HUES48 (cell line): ENCODE data around the gene PRKD1.

Experiments used
- H3K27ac ChIP-seq: one replicate; pipeline ENCODE4 v1.7.0; 2013; ENCODE audit warnings: low read depth, low read length, inconsistent platforms
- H3K27me3 ChIP-seq: 2 replicates; pipeline ENCODE4 v1.6.1; 2013; ENCODE audit warnings: mild to moderate bottlenecking, low read length; ENCODE audit not compliant: control insufficient read depth, insufficient read depth
- H3K36me3 ChIP-seq: 2 replicates; pipeline ENCODE4 v1.6.1; 2013; ENCODE audit warnings: low read length; ENCODE audit not compliant: control insufficient read depth, insufficient read depth
- H3K4me1 ChIP-seq: 2 replicates; pipeline ENCODE4 v1.6.1; 2013; ENCODE audit warnings: mild to moderate bottlenecking, low read length; ENCODE audit not compliant: control insufficient read depth, insufficient read depth
- H3K4me3 ChIP-seq: 2 replicates; pipeline ENCODE4 v1.5.1; 2013; ENCODE audit warnings: mild to moderate bottlenecking, low read depth, low read length
- H3K9ac ChIP-seq: 2 replicates; pipeline ENCODE4 v1.6.1; 2013; ENCODE audit warnings: mild to moderate bottlenecking, low read depth, low read length, moderate library complexity
- H3K9me3 ChIP-seq: 2 replicates; pipeline ENCODE4 v1.6.1; 2013; ENCODE audit warnings: low read length; ENCODE audit not compliant: control insufficient read depth, insufficient read depth

The PRKD1 gene

GRCh38 chr14:29681316-29681715 is 246.3 kb downstream of the PRKD1 start:
- Histone ChIP-seq H3K4me3 (no peak overlapping the region), H3K36me3 (no peaks in the 10 kb centered on the region), H3K4me1 (no peaks in the 10 kb centered on the region), H3K27ac (no peak overlapping the region), H3K27me3 (no peaks in the 10 kb centered on the region), H3K9ac (no peak overlapping the region), H3K9me3 (no peaks in the 10 kb centered on the region)

DNA sequence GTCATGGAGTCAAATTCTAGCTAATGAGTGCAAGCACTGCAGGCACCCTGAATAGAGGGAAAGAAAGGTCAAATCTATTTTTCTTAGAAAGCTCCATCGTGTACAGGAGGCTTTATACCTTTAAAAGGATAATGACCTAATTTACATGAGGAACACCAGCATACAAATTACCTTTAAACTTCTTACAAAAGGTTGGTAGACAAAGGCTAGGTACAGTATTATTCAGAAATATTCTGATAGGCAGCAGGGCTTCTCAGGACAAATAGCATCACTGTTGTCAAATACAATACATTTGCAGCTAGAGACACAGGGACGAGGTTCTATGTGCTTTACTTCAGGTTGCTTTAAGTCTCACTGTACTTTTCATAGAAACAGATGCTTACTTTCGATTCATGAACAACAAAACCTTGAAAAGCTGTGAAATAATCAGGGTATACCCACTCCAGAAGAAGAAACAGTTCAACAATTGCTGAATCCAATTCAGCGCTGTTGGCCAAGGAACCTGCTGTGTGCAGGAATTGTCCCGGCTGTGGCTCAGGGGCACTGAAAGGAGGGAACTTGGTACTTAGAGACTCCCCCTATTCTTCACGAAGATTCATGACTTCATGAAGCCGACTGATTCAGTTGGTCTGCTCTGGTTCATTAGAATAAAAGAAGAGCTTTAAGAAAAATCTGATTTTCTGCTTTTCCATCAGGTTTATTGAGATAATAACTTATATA is 252.9 kb downstream of the PRKD1 start:
- Histone ChIP-seq H3K4me1 (0 out of 2 replicates have a peak, but pooled peaks cover 6% of the 10 kb centered on the region), H3K27ac (no peak overlapping the region), H3K9me3 (no peaks in the 10 kb centered on the region), H3K27me3 (no peaks in the 10 kb centered on the region), H3K4me3 (no peak overlapping the region), H3K36me3 (no peaks in the 10 kb centered on the region), H3K9ac (no peak overlapping the region)

- Histone ChIP-seq H3K27me3 (no peaks in the 10 kb centered on the region), H3K27ac (no peak overlapping the region), H3K9me3 (no peaks in the 10 kb centered on the region), H3K4me3 (no peak overlapping the region), H3K9ac (no peak overlapping the region), H3K4me1 (peaks cover 15% of the 10 kb centered on the region; the same call in 1 of the 2 replicates), H3K36me3 (no peaks in the 10 kb centered on the region)
These were observed 254.8 kb downstream of the PRKD1 start for GRCh38 chr14:29672831-29673230.

DNA sequence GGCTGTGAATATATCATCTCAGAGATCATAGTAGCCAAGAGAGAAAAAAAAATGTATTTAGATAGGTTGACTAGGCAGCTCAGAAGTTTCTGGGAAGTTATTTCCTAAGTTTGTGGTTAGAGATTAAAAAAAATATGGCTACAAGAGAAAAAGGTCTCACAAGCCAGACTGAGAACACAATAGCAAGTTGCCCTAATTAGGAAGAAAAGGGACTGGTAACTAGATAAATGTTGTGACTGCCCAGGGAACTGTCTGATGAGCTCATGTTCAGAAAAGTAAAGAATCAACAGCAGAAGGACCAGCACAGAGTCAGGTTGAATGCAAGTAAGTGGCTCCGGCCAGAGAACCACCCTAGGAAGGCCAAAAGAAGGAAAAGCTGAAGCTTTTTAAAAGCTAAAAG is 256.6 kb downstream of the PRKD1 start:
- no peaks in the 10 kb centered on the region for H3K36me3 ChIP-seq
- H3K27ac ChIP-seq = no peak overlapping the region
- no peak overlapping the region for H3K9ac ChIP-seq
- H3K4me3 ChIP-seq = no peak overlapping the region
- no peaks in the 10 kb centered on the region for H3K9me3 ChIP-seq
- no peaks in the 10 kb centered on the region for H3K27me3 ChIP-seq
- peaks cover 16% of the 10 kb centered on the region; the same call in 1 of the 2 replicates for H3K4me1 ChIP-seq

DNA sequence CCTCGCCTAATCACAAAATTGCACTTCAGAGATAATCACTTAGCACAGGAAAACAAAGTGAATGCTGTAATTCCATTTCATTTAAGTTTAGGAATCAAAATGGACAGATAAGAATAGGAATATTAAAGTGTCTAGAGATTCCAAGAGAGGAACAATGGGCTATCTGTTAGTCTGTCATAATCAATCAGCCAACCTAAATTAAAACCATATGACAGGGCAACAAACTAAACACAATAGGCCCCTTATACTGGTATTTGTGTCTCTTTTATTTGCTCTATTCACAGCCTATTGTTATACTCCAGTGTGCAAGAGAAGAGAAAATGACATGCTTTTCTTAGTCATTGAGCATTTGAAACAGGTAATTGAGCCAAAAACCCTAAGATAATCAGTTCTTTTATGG is 259.4 kb downstream of the PRKD1 start:
- Histone ChIP-seq H3K27me3 (no peaks in the 10 kb centered on the region), H3K9me3 (no peaks in the 10 kb centered on the region; the same call in 1 of the 2 replicates), H3K9ac (no peak overlapping the region), H3K36me3 (no peaks in the 10 kb centered on the region; the same call in 1 of the 2 replicates), H3K4me3 (no peak overlapping the region), H3K4me1 (peaks cover 19% of the 10 kb centered on the region), H3K27ac (no peak overlapping the region)

- H3K4me3 ChIP-seq = no peak overlapping the region
- H3K27ac ChIP-seq = no peak overlapping the region
- H3K9me3 ChIP-seq = no peaks in the 10 kb centered on the region; the same call in 1 of the 2 replicates
- peaks cover 21% of the 10 kb centered on the region for H3K4me1 ChIP-seq
- H3K9ac ChIP-seq = no peak overlapping the region
- H3K36me3 ChIP-seq = no peaks in the 10 kb centered on the region; the same call in 1 of the 2 replicates
- H3K27me3 ChIP-seq = no peaks in the 10 kb centered on the region
These were observed 263.1 kb downstream of the PRKD1 start for GRCh38 chr14:29664515-29664914.

DNA sequence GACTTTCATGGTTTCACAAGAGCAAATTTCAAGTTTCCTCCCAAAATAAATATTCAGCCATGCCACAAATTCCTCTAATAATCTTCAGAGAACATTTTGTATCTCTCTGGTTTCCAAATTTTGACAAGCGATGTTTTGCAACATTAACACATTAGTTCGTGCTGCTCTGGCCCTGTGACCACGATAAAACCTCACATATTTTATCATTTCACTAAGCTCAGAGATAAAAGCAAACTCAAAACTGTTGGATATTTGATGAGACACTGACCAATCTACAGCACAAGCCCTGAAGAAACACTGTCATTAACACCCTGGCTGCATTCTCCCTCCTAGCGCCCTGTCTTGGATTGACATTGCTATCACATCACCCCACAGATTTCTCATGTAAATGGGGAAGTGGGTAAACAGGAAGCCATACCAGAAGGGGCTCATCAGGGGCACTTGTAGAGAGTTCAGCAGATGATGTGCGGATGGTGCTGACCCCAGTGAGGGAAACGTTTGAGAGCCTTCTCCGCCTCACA is 264.3 kb downstream of the PRKD1 start:
- peak overlapping the region; percentile 32; the same call in 1 of the 2 replicates for H3K4me3 ChIP-seq

GRCh38 chr14:29654901-29655550 is 272.6 kb downstream of the PRKD1 start:
- Histone ChIP-seq H3K27ac (no peak overlapping the region), H3K4me3 (no peak overlapping the region), H3K36me3 (no peaks in the 10 kb centered on the region), H3K9ac (no peak overlapping the region), H3K27me3 (no peaks in the 10 kb centered on the region), H3K4me1 (no peaks in the 10 kb centered on the region), H3K9me3 (no peaks in the 10 kb centered on the region)

More for the DNA sequence above, 264.3 kb downstream of the PRKD1 start:
- Histone ChIP-seq H3K9me3 (no peaks in the 10 kb centered on the region; the same call in 1 of the 2 replicates), H3K36me3 (no peaks in the 10 kb centered on the region; the same call in 1 of the 2 replicates), H3K9ac (no peak overlapping the region), H3K27me3 (no peaks in the 10 kb centered on the region), H3K4me1 (peaks cover 17% of the 10 kb centered on the region), H3K27ac (peak overlapping the region; percentile 89)

GRCh38 chr14:29653303-29653702 is 274.3 kb downstream of the PRKD1 start:
- no peak overlapping the region for H3K4me3 ChIP-seq
- no peak overlapping the region for H3K27ac ChIP-seq
- H3K9me3 ChIP-seq = peaks cover 2% of the 10 kb centered on the region; the same call in 1 of the 2 replicates

GRCh38 chr14:29652571-29652970 is 275.1 kb downstream of the PRKD1 start:
- H3K4me3 ChIP-seq = no peak overlapping the region
- H3K27ac ChIP-seq = no peak overlapping the region
- H3K4me1 ChIP-seq = no peaks in the 10 kb centered on the region
- H3K9me3 ChIP-seq = peaks cover 10% of the 10 kb centered on the region
- no peak overlapping the region for H3K9ac ChIP-seq
- H3K27me3 ChIP-seq = no peaks in the 10 kb centered on the region
- no peaks in the 10 kb centered on the region for H3K36me3 ChIP-seq

More at GRCh38 chr14:29653303-29653702, 274.3 kb downstream of the PRKD1 start:
- Histone ChIP-seq H3K4me1 (no peaks in the 10 kb centered on the region), H3K27me3 (no peaks in the 10 kb centered on the region), H3K36me3 (no peaks in the 10 kb centered on the region), H3K9ac (no peak overlapping the region)
